Measurements from ENCODE around the gene STX16. TPM values are rescaled to one million over a fixed set of nuclear protein-coding genes. Genes with fewer than 3 reads are reported as not detected.

Gene STX16
- total and polyA plus RNA-seq, 8 donors = 50.4 to 105 (median 95.0) TPM

GRCh38 chr20:58702859-58703648 is 52.0 kb downstream of the STX16 start:
- H3K36me3 ChIP-seq = peaks cover 0 to 80% of the 10 kb centered on the region in 2 donors
- intact Hi-C loops (cut with DNase I) = no loop called here
- H3K4me3 ChIP-seq = no peak overlapping the region
- no peaks in the 10 kb centered on the region for H3K27me3 ChIP-seq
- no peak for ATAC-seq
- peak in 2 of 4 donors; percentile 8 to 37 for DNase-seq
- no peak overlapping the region for H3K27ac ChIP-seq
- TF ChIP-seq CTCF (IDR thresholded peaks at IDR 0.05) = peak in 1 of 2 donors; percentile 24
- no peaks in the 10 kb centered on the region for H3K9me3 ChIP-seq
- H3K4me1 ChIP-seq = no peaks in the 10 kb centered on the region

GRCh38 chr20:58703765-58704371 is 52.8 kb downstream of the STX16 start:
- no peak for ATAC-seq
- intact Hi-C loops (cut with DNase I) = no loop called here
- Histone ChIP-seq H3K27ac (no peak overlapping the region), H3K4me1 (no peaks in the 10 kb centered on the region), H3K9me3 (no peaks in the 10 kb centered on the region), H3K4me3 (no peak overlapping the region), H3K36me3 (peaks cover 0 to 77% of the 10 kb centered on the region in 2 donors), H3K27me3 (no peaks in the 10 kb centered on the region)
- no peak for TF ChIP-seq CTCF (IDR thresholded peaks at IDR 0.05)
- DNase-seq = peak in 2 of 4 donors; percentile 16 to 24

- peak in 2 of 4 donors; percentile 16 to 19 for DNase-seq
- ATAC-seq = no peak
- H3K36me3 ChIP-seq = peaks cover 0 to 69% of the 10 kb centered on the region in 2 donors
- intact Hi-C loops (cut with DNase I) = no loop called here
- no peak for TF ChIP-seq CTCF (IDR thresholded peaks at IDR 0.05)
- no peak overlapping the region for H3K4me3 ChIP-seq
- no peaks in the 10 kb centered on the region for H3K27me3 ChIP-seq
- H3K4me1 ChIP-seq = no peaks in the 10 kb centered on the region
- no peak overlapping the region for H3K27ac ChIP-seq
- H3K9me3 ChIP-seq = no peaks in the 10 kb centered on the region
Observed at GRCh38 chr20:58705208-58705926, 54.3 kb downstream of the STX16 start.

- intact Hi-C loops (cut with DNase I) = no loop called here
- no peaks in the 10 kb centered on the region for H3K27me3 ChIP-seq
- no peaks in the 10 kb centered on the region for H3K4me1 ChIP-seq
- H3K36me3 ChIP-seq = peaks cover 0 to 62% of the 10 kb centered on the region in 2 donors
- TF ChIP-seq CTCF (IDR thresholded peaks at IDR 0.05) = no peak
- H3K4me3 ChIP-seq = no peak overlapping the region
- no peaks in the 10 kb centered on the region for H3K9me3 ChIP-seq
- DNase-seq (peak in 2 of 4 donors; percentile 16 to 67), ATAC-seq (no peak)
- H3K27ac ChIP-seq = no peak overlapping the region
Observed at GRCh38 chr20:58706150-58706892, 55.2 kb downstream of the STX16 start.
